Measurements from ENCODE around the gene TLCD2. TPM values are rescaled to one million over a fixed set of nuclear protein-coding genes. Genes with fewer than 3 reads are reported as not detected.
"Not testable (repeated sequence)": the region's sequence is repeated elsewhere in the genome, so short reads cannot be mapped to it uniquely, and the experiment has no call there.

Gene TLCD2
- total RNA-seq, 1 donor from 2014 or later, result 0.09 TPM

DNA sequence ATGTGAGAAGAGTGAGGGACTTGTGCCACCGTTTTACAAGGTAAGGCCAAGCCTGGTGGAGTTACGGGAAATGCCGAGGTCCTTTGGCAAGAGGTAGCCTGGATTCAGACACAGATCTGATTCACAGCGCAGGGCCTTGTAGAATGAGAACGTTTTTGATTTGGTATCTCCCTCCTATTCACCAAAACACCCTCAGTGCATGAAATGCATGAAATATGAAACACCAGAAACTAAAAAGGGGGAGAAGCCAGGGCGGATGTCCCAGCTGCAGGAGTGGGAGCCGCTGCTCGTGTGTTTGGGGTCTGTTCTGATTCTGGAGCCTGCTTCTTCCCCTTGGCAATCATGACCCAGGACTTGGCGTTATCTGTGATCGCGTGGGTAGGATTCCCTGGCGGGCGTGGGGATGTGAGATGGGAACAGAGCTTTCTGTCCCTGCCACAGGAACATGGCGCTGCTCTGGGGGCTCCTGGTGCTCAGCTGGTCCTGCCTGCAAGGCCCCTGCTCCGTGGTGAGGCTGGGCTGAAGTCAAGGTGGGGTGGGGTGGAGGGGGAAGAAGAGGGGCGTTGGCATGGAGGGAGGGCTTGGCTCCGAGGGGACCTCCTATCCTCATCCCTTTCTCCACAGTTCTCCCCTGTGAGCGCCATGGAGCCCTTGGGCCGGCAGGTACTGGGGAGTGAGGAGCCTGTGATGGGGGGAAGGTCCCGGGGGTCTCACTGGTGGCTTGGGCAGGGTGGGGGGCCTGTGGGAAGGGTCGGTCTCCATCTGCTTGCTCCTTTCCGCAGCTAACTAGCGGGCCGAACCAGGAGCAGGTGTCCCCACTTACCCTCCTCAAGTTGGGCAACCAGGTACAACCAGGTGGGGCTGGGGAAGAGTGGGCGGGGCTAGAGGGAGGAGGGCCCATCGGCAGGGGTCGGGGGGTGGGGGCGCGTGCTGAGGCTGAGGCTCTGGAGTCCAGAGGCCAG is 34.7 kb upstream of the TLCD2 start:
- Mint-ChIP-seq H3K4me1 (ENCODE audit: low read depth) (no peaks in the 10 kb centered on the region), H3K4me3 (ENCODE audit: low read depth) (no peak overlapping the region), H3K27me3 (ENCODE audit: low read depth) (no peaks in the 10 kb centered on the region), H3K9me3 (no peaks in the 10 kb centered on the region), H3K27ac (no peak overlapping the region), H3K36me3 (ENCODE audit: low read depth) (no peaks in the 10 kb centered on the region)
- intact Hi-C loops (cut with micrococcal nuclease), result no loop called here
- DNase-seq (ENCODE audit: low spot score), result no peak

DNA sequence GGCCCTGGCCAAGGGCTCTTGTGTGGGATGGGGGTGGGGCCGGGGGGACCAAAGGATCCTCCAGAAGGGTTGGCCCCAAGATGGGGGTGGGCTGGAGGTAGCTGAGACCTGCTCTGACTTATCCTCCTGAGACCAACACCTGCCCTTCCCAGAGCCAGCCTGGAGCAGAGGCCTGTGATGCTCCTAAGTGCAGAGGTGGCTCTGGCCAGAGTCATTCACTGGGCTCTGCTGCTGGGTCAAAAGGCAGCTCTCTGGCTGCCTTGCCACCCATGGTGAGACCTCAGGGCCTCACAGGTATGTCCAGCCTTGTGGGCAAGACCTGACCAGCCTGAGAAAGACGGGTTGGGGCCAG is 32.9 kb upstream of the TLCD2 start:
- intact Hi-C loops (cut with micrococcal nuclease), result no loop called here
- Mint-ChIP-seq H3K36me3 (ENCODE audit: low read depth) (no peaks in the 10 kb centered on the region), H3K9me3 (no peaks in the 10 kb centered on the region), H3K4me3 (ENCODE audit: low read depth) (no peak overlapping the region), H3K4me1 (ENCODE audit: low read depth) (no peaks in the 10 kb centered on the region), H3K27me3 (ENCODE audit: low read depth) (no peaks in the 10 kb centered on the region), H3K27ac (no peak overlapping the region)
- DNase-seq (ENCODE audit: low spot score), result no peak

DNA sequence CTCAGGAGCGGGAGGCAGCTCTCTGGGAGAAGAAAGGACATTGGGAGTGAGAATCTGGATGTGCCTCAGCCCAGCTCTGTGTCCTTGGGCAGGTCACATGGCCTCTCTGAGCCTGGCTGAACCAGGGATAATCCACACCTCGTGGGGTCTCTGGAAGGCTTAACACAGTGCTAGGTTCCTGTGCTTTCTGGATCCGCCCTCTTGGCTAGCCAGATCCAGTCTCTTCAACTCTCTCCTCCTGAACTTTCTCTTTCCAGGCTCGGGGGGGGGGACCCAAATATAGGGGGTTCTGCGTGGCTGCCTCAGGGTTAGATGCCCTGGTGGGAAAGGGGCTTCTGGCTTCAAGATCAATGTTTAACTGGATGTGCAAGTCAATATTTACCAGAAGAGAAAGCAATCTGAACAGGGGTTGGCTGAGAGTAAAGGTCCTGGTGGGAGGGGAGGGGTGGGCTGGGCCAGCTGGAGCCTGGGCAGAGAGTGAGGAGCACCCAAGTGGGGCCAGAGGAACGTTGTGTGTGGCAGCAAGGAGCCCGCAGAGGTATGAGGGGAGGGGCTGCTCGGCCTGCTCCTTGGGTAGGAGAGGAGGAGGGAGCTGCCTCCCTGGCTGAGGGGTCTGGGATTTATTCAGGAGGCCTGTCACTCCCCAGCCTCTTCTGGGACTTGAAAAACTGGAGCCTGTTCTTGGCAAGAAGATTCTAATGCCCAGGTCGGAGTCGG is 32.4 kb upstream of the TLCD2 start, which contains the start of gene SERPINF2:
Gene SERPINF2, plus strand, starts transcription at position 501 of the 717 bp plus-strand sequence. CDS start 2,125 bp downstream, outside the sequence.
- Mint-ChIP-seq H3K36me3 (ENCODE audit: low read depth) (no peaks in the 10 kb centered on the region), H3K9me3 (no peaks in the 10 kb centered on the region), H3K4me1 (ENCODE audit: low read depth) (no peaks in the 10 kb centered on the region), H3K27me3 (ENCODE audit: low read depth) (no peaks in the 10 kb centered on the region), H3K4me3 (ENCODE audit: low read depth) (no peak within 1 kb of the TSS), H3K27ac (no peak within 1 kb of the TSS)
- intact Hi-C loops (cut with micrococcal nuclease), result no loop called here
- DNase-seq (ENCODE audit: low spot score), result no peak

DNA sequence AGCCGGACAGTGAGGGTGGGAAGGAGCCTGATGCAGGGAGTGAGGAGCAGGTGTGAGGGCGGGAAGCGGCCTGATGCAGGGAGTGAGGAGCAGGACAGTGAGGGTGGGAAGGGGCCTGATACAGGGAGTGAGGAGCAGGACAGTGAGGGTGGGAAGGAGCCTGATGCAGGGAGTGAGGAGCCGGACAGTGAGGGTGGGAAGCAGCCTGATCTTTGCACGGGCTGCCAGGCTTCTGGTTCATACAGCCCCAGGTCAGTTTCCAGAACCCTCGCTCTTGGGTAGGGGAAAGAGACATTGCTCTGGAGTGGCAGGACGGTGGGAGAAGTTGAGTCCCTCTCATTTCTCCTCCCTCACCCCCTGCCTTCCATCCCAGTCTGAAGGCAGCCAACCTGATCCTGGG is 31.7 kb upstream of the TLCD2 start:
- H3K4me1 Mint-ChIP-seq (ENCODE audit: low read depth); H3K27me3 Mint-ChIP-seq (ENCODE audit: low read depth); H3K9me3 Mint-ChIP-seq; intact Hi-C loops (cut with micrococcal nuclease); DNase-seq (ENCODE audit: low spot score); H3K27ac Mint-ChIP-seq; H3K36me3 Mint-ChIP-seq (ENCODE audit: low read depth); H3K4me3 Mint-ChIP-seq (ENCODE audit: low read depth): not testable (repeated sequence)

DNA sequence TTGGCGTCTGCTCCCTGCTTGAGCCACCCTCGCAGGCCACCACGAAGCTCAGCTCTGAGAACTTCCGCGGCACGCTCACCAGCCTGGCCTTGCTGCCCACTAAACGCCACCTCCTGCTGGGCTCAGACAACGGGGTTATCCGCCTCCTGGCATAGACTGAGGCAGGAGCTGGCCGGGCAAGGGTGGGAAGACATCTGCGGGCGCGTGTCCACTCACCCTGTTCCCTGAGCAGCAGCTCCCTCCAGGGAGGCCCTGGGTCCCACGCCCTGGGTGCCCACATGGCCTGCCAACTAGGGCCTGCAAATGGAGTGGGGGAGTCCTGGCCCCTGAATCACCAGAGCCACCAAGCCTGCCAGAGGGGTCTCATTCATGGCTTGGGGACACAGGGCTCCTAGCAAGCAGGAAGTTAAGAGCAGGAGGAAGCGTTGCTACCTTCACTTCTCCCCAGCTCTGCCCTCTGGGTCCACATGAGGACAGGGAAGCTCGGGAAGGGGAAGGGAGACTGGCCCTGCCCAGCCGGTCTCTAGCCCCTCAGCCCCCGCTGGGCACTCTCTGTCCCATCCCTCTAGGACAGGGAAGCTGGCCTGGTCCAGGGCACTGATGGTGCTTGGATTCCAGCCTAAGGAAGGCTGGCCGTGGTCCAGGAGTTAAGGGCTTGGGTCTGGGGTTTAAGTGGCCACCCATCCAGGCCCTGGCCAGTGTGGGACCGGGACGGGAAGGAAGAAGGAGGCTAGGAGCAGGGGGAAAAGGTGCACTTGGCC is 27.5 kb upstream of the TLCD2 start:
- no peak for DNase-seq (ENCODE audit: low spot score)
- no peaks in the 10 kb centered on the region for H3K9me3 Mint-ChIP-seq
- peaks cover 10% of the 10 kb centered on the region for H3K36me3 Mint-ChIP-seq (ENCODE audit: low read depth)
- no peak overlapping the region for H3K4me3 Mint-ChIP-seq (ENCODE audit: low read depth)
- no peaks in the 10 kb centered on the region for H3K27me3 Mint-ChIP-seq (ENCODE audit: low read depth)
- H3K4me1 Mint-ChIP-seq (ENCODE audit: low read depth), result peaks cover 4% of the 10 kb centered on the region
- no peak overlapping the region for H3K27ac Mint-ChIP-seq
- intact Hi-C loops (cut with micrococcal nuclease), result no loop called here

DNA sequence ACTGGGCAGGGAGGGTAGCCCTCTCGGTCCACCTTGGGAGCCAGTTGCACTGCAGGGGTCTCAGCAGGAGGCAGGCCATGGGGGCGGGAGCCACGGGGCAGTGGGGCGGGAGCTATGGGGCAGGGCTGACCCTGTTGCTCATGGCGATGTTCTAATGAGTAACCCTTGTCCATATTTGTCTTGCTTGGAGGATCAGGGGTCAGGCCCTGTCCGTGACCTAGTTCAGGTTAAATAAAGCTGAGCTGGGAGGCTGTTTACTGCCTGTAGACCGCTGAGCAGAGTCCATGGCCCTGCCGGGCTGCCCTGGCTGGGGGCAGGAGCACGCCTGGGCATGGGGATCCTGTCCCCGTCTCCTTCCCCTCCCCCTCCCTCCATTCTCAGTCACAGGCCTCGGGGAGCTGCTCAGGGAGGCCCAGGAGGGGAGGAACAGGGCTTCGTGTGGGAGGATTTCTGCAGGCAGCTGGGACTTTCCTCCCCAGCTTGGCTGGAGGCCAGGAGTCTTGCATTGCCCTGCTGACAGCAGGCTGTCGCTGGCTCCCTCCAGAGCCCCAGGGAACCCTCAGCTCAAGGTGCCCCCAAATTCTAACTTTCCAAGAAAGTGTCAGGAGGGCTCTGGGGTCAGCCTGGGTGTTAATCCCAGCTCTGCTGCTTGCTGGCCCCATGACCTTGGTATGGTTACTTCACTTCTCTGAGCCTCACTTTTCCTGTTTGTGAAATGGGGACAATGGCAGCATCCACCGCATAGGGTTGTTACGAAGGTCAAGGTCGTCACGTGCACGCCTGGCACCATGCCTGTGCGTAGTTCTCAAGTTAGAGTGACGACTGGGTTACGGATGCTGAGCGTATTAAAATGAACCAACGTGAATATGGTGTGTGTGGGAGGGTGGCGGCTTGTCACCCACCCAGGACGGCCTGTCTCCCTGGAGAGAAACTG is 26.4 kb upstream of the TLCD2 start:
- Mint-ChIP-seq H3K9me3 (no peaks in the 10 kb centered on the region), H3K36me3 (ENCODE audit: low read depth) (peaks cover 10% of the 10 kb centered on the region), H3K27me3 (ENCODE audit: low read depth) (no peaks in the 10 kb centered on the region), H3K4me1 (ENCODE audit: low read depth) (peaks cover 4% of the 10 kb centered on the region), H3K27ac (no peak overlapping the region), H3K4me3 (ENCODE audit: low read depth) (no peak overlapping the region)
- intact Hi-C loops (cut with micrococcal nuclease), result no loop called here
- DNase-seq (ENCODE audit: low spot score), result no peak

DNA sequence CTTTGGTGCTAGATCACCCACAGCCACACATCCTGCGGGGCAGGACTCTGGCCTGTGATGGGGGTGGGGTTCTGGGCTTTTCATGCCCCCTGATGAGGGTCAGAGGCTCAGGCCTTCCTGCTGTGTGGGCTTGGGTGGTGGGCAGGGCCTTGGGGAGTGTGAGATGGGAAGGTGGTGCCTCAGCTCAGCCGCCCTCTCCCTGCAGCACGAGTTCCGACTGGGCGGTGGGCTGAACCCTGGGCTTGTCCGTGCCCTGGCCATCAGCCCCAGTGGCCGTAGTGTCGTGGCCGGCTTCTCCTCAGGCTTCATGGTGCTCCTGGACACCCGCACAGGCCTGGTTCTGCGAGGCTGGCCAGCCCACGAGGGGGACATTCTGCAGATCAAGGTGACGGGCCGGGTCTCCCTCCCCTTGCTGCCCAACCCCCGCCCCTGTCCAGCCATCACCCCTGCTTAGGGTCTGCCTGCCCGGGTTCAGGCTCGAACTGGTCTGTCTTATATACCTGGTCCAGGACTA is 25.7 kb upstream of the TLCD2 start:
- Mint-ChIP-seq H3K4me3 (ENCODE audit: low read depth) (no peak overlapping the region), H3K4me1 (ENCODE audit: low read depth) (peaks cover 4% of the 10 kb centered on the region), H3K27me3 (ENCODE audit: low read depth) (no peaks in the 10 kb centered on the region), H3K9me3 (no peaks in the 10 kb centered on the region), H3K36me3 (ENCODE audit: low read depth) (peaks cover 10% of the 10 kb centered on the region), H3K27ac (no peak overlapping the region)
- intact Hi-C loops (cut with micrococcal nuclease), result no loop called here
- DNase-seq (ENCODE audit: low spot score), result no peak

DNA sequence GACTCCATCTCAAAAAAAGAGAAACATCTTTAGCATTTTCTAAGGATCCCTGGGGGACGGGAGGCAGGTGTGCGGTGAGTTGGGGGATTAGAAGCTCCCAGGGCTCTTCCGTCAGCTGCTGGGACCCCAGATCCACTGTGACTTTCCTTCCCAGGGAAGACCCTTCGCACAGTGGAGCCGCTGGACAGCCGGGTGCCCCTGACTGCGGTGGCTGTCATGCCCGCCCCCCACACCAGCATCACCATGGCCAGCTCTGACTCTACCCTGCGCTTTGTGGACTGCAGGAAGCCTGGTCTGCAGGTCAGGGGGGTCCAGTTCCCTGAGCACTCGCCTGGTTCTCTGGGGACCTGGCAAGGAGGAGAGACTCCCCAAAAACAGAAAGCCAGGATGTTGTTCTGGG is 25.2 kb upstream of the TLCD2 start:
- no peak overlapping the region for H3K4me3 Mint-ChIP-seq (ENCODE audit: low read depth)
- H3K27ac Mint-ChIP-seq, result no peak overlapping the region
- no peaks in the 10 kb centered on the region for H3K27me3 Mint-ChIP-seq (ENCODE audit: low read depth)
- intact Hi-C loops (cut with micrococcal nuclease), result no loop called here
- no peak for DNase-seq (ENCODE audit: low spot score)
- no peaks in the 10 kb centered on the region for H3K9me3 Mint-ChIP-seq
- peaks cover 4% of the 10 kb centered on the region for H3K4me1 Mint-ChIP-seq (ENCODE audit: low read depth)
- peaks cover 10% of the 10 kb centered on the region for H3K36me3 Mint-ChIP-seq (ENCODE audit: low read depth)

DNA sequence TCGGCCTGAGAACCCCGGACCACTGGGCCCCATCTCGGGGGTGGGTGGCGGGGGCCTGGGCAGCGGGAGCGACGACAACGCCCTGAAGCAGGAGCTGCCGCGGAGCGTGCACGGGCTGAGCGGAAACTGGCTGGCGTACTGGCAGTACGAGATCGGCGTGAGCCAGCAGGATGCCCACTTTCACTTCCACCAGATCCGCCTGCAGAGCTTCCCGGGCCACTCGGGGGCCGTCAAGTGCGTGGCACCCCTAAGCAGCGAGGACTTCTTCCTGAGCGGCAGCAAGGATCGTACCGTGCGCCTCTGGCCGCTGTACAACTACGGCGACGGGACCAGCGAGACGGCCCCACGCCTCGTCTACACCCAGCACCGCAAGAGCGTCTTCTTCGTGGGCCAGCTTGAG is 23.6 kb upstream of the TLCD2 start:
- Mint-ChIP-seq H3K27me3 (ENCODE audit: low read depth) (no peaks in the 10 kb centered on the region), H3K9me3 (no peaks in the 10 kb centered on the region), H3K36me3 (ENCODE audit: low read depth) (peaks cover 20% of the 10 kb centered on the region), H3K4me3 (ENCODE audit: low read depth) (no peak overlapping the region), H3K27ac (no peak overlapping the region), H3K4me1 (ENCODE audit: low read depth) (peaks cover 4% of the 10 kb centered on the region)
- intact Hi-C loops (cut with micrococcal nuclease), result no loop called here
- DNase-seq (ENCODE audit: low spot score), result no peak

DNA sequence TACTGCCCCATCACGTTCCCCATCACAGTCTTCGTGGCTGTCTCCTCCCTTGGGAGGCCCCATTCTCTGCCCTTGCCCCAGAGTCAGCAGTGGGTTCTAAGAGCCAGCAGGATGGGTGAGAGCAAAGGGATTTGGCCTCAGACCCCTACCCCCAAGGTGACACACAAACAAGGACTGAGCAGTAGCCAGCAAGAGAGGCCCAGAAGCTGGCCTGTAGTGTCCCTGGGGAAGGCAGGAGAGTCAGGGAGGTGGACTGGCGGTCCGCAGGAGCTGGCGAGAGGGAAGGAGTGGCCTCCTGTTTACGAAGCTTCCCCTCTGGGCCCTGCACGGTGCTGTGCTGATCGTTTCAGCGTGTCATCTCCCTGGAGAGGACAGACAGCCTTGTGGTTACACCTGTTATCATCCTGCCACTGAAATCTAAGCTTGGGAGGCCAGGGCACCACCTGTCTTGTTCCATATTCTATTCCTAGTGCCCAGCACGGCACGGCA is 22.7 kb upstream of the TLCD2 start:
- intact Hi-C loops (cut with micrococcal nuclease), result no loop called here
- Mint-ChIP-seq H3K36me3 (ENCODE audit: low read depth) (peaks cover 25% of the 10 kb centered on the region), H3K9me3 (no peaks in the 10 kb centered on the region), H3K4me1 (ENCODE audit: low read depth) (peaks cover 6% of the 10 kb centered on the region), H3K4me3 (ENCODE audit: low read depth) (no peak overlapping the region), H3K27ac (no peak overlapping the region), H3K27me3 (ENCODE audit: low read depth) (no peaks in the 10 kb centered on the region)
- DNase-seq (ENCODE audit: low spot score), result no peak

DNA sequence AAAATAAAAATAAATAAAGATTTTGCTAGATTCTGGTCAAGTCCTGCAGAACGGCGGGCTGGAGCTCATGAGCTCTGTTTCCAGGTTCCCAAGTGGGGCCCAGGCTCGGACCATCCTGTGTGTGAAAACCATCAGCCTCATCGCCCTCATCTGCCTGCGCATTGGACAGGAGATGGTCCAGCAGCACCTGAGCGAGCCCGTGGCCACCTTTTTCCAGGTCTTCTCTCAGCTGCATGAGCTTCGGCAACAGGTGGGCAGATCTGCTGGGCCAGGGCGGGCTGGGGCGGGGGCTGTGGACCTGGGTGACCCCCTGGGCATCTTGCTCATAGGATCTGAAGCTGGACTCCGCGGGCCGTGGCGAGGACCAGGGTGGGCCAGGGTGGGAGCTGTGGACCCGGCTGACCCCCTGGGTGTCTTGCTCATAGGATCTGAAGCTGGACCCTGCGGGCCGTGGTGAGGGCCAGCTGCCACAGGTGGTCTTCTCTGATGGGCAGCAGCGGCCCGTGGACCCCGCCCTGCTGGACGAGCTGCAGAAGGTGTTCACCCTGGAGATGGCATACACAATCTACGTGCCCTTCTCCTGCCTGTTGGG is 22.2 kb upstream of the TLCD2 start:
- H3K4me1 Mint-ChIP-seq (ENCODE audit: low read depth), result peaks cover 6% of the 10 kb centered on the region
- intact Hi-C loops (cut with micrococcal nuclease), result no loop called here
- H3K27me3 Mint-ChIP-seq (ENCODE audit: low read depth), result no peaks in the 10 kb centered on the region
- DNase-seq (ENCODE audit: low spot score), result no peak
- no peak overlapping the region for H3K4me3 Mint-ChIP-seq (ENCODE audit: low read depth)
- no peaks in the 10 kb centered on the region for H3K9me3 Mint-ChIP-seq
- no peak overlapping the region for H3K27ac Mint-ChIP-seq
- peaks cover 25% of the 10 kb centered on the region for H3K36me3 Mint-ChIP-seq (ENCODE audit: low read depth)

All from activated T-helper 2 cell treated with anti-CD3 and anti-CD28 coated beads, Interferon-gamma antibody, Interleukin-2, Interleukin-4, amounts not matched to agents 10 μg/mL and 5 μg/mL and 100 μg/mL, durations not matched to agents 14 hours and 24 hours and 36 hours (primary cell).